SK-N-SH treated with all-trans-retinoic acid at 6 μM for 48 hours (cell line): ENCODE data around the gene HDAC4.

ENCODE experiments used
- ARNTL ChIP-seq: fragments of 450-650 bp; formaldehyde crosslinking; IDR thresholded peaks from 2 replicates; pipeline ENCODE4 v1.5.0; 2020; ENCODE audit warnings: low read depth, mild to moderate bottlenecking, moderate library complexity, borderline replicate concordance
- CSDC2 ChIP-seq: fragments of 250-450 bp; sonication (Bioruptor Pico); IDR thresholded peaks from 2 replicates; pipeline ENCODE4 v1.5.0; 2020; ENCODE audit warnings: mild to moderate bottlenecking, moderate library complexity
- ESRRG ChIP-seq: fragments of 250-450 bp; sonication (Bioruptor Pico); IDR thresholded peaks from 2 replicates; pipeline ENCODE4 v1.6.1; 2021; ENCODE audit warnings: mild to moderate bottlenecking
- GLIS3 ChIP-seq: fragments of 250-450 bp; sonication (Bioruptor Pico); IDR thresholded peaks from 2 replicates; pipeline ENCODE4 v1.5.0; 2020; ENCODE audit warnings: mild to moderate bottlenecking, moderate library complexity
- ISL1 ChIP-seq: fragments of 250-450 bp; sonication (Bioruptor Pico); IDR thresholded peaks from 2 replicates; pipeline ENCODE4 v2.1.2; 2022; ENCODE audit warnings: mild to moderate bottlenecking, moderate library complexity
- PATZ1 ChIP-seq: fragments of 250-450 bp; sonication (Bioruptor Pico); IDR thresholded peaks from 2 replicates; pipeline ENCODE4 v1.8.0; 2020; ENCODE audit warnings: mild to moderate bottlenecking, moderate library complexity, borderline replicate concordance
- RARB ChIP-seq: fragments of 250-450 bp; sonication (Bioruptor Pico); IDR thresholded peaks from 2 replicates; pipeline ENCODE4 v1.8.0; 2021; ENCODE audit warnings: mild to moderate bottlenecking, moderate library complexity
- TCF4 ChIP-seq: fragments of 250-450 bp; sonication (Bioruptor Pico); IDR thresholded peaks from 2 replicates; pipeline ENCODE4 v1.8.0; 2021; ENCODE audit warnings: mild to moderate bottlenecking, moderate library complexity, borderline replicate concordance
- ZNF565 ChIP-seq: fragments of 450-650 bp; formaldehyde crosslinking; conservative IDR thresholded peaks from 2 replicates; pipeline ENCODE4 v1.5.0; 2020; ENCODE audit warnings: low read depth, mild to moderate bottlenecking, moderate library complexity

GRCh38 chr2:239220341-239220740, 180.5 kb downstream of the HDAC4 start:
- TF ChIP-seq ARNTL, result no peak
- no peak for TF ChIP-seq CSDC2
- no peak for TF ChIP-seq ESRRG (CRISPR knock-in tag)
- no peak for TF ChIP-seq ISL1 (CRISPR knock-in tag)
- no peak for TF ChIP-seq TCF4 (CRISPR knock-in tag)
- no peak for TF ChIP-seq PATZ1 (CRISPR knock-in tag)
- no peak for TF ChIP-seq RARB (CRISPR knock-in tag)
- no peak for TF ChIP-seq GLIS3 (CRISPR knock-in tag)
- TF ChIP-seq ZNF565 (CRISPR knock-in tag), result no peak
